ENCODE results near the gene PPIE.

Gene PPIE

DNA sequence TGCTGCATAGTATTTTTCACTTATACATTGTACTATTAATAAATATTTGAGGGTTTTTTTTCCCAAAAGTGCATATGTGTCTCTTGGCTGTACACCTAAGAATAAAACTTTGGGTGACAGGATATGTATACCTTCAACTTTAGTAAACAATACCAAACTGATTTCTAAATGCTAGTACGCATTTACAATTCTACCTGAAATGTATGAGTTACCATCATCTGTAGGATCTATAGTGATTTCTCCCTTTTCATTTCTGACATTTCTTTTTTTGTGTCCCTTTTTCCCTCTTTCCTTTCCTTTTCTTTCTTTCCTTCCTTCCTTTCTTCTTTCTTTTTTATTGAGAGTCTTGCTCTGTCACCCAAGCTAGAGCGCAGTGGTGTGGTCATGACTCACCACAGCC, 66.7 kb downstream of the PPIE start:
- DNase-seq (ENCODE audit: low spot score): no peak

DNA sequence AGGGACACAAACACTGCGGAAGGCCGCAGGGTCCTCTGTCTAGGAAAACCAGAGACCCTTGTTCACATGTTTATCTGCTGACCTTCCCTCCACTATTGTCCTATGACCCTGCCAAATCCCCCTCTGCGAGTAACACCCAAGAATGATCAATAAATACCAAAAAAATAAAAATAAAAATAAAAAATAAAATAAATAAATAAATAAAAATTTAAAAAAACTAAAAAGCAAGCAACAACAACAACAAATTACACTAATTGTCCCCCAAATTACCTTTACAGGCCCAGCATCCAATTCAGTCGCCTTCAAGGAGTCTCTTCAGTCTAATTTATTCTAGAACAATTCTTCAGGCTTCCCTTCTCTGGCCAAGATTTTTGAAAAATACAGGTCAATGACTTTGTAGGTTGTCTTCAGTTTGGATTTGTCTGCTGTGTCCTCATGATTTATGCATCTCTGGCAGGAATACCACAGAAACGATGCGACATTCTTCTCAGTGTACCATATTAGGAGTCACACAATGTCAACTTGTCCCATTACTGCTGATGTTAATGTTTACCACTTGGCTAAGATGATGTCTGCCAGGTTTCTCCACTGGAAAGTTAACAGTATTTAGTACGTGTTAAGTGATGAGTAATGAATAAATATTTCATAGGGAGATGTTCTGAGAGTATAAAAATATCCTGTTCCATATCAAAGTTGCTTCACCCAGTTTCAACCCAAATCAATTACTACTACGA, 70.3 kb downstream of the PPIE start:
- DNase-seq (ENCODE audit: low spot score): no peak

DNA sequence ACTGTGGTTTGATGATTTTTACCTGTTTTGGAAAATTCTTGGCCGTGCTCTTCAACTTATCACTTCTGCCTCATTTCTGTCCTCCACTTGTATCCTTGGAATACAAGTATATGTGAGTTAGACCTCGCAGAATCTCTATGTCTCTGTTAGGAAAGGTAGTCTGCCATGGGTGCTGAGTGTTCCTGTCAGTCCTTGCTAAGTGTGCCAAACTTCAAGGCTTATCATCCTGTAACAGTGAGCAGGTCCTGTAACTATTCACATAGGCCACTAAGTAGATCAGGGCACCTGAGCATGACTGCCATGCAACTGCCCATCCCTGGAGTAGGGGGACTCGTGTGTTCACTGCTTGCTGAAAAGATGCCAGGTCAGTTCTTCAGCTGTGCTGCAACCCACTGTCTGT, 74.2 kb downstream of the PPIE start:
- no peak for DNase-seq (ENCODE audit: low spot score)
